GM12865 (cell line): ENCODE data around the gene SNX9.

Source experiments
- DNase-seq: peaks from one replicate; pipeline ENCODE4 v3.0.0; 2010; ENCODE audit warnings: low read depth
- H3K4me3 ChIP-seq: 2 replicates; pipeline ENCODE4 v1.5.1; 2011; ENCODE audit warnings: mild to moderate bottlenecking, low read depth, low read length, control low read depth
- TF ChIP-seq, protein P1 (sequence below): IDR thresholded peaks from 2 replicates; pipeline ENCODE4 v1.5.1; 2011; ENCODE audit warnings: low read length, control low read depth, low read depth, inconsistent platforms; ENCODE audit not compliant: insufficient read depth; ENCODE audit errors: missing control alignments

The SNX9 gene

DNA sequence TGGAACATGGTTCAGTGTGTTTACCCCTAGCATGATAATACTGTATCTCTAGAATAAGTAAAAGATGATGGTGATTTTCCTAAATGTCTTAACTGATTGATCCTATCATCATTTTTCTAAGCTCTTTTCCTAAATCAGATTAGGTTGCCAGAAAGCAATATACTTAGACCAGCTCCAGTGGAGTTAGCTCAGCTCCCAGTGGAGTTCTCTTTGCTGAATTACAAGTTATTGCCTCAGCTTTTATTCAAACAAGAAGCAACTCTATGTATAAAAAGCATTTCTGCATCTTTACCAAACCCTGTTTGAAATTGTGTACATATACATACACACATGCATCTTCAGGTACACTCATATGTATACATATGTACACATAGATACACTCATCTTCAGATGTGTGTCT lies 44.9 kb downstream of the SNX9 start:
- DNase-seq = no peak
- no peak overlapping the region for H3K4me3 ChIP-seq
- TF ChIP-seq, protein P1, sequence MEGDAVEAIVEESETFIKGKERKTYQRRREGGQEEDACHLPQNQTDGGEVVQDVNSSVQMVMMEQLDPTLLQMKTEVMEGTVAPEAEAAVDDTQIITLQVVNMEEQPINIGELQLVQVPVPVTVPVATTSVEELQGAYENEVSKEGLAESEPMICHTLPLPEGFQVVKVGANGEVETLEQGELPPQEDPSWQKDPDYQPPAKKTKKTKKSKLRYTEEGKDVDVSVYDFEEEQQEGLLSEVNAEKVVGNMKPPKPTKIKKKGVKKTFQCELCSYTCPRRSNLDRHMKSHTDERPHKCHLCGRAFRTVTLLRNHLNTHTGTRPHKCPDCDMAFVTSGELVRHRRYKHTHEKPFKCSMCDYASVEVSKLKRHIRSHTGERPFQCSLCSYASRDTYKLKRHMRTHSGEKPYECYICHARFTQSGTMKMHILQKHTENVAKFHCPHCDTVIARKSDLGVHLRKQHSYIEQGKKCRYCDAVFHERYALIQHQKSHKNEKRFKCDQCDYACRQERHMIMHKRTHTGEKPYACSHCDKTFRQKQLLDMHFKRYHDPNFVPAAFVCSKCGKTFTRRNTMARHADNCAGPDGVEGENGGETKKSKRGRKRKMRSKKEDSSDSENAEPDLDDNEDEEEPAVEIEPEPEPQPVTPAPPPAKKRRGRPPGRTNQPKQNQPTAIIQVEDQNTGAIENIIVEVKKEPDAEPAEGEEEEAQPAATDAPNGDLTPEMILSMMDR = no peak

GRCh38 chr6:157868835-157869234 lies 45.8 kb downstream of the SNX9 start:
- TF ChIP-seq, protein P1 = no peak
- H3K4me3 ChIP-seq = no peak overlapping the region
- DNase-seq = no peak

DNA sequence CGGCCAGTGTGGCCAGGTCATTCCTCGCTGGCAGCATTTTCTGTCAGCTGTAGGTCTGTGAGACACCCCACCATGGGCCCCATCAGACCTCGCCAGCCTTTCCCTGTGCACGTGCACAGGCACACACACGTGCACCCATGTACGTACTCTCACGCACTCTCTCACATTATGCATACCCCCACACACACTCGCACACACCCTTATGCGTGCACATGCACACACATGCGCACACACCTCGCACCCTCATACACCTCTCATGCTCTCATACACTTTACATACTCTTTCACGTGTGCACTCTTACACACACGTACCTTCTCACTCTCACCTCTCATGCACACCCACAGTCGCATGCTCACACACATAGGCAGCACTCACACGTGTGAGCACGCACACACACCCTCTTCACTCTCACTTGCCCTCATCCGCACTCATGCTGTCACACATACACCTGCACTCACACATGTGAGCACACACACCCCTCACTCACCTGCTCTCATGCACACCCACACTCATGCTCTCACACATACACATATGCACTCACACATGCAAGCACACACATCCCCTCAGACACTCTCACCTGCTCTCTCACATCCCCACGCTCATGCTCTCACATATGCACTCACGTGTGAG lies 46.7 kb downstream of the SNX9 start:
- no peak overlapping the region for H3K4me3 ChIP-seq
- no peak for DNase-seq
- TF ChIP-seq, protein P1 = no peak

DNA sequence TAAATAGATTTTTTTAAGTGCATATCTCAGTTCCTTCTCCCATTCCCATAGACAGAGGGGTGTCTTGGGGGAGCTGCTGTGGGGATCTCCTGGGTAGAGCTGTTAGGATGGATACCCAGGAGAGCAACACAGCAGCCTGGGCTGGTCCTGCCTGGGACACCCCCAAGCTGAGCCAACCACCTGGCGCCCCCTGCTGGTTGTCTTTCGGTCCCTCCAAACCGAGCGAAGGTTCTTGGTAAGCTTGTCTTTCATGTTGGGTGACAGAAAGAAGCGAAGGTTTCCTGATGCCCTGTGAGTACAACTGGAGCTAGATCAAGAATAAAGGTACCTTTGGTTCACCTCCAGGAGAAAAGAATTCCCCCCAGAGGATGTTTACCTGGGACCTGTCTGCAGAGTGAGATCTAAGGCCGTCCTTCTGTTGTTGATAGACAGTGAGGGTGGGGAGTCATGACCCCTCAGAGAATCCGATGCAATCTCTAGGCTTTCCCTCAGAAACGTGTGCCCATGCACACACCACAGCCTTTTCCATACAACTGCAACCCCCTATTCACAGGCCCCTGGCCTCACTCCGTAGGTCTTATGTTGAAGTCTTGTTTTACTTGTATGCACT lies 50.8 kb downstream of the SNX9 start:
- peak; percentile 85 for DNase-seq
- H3K4me3 ChIP-seq = no peak overlapping the region
- TF ChIP-seq, protein P1 = peak; percentile 85

- TF ChIP-seq, protein P1 = no peak
- DNase-seq = no peak
- H3K4me3 ChIP-seq = no peak overlapping the region
Measured at GRCh38 chr6:157877149-157877548, 54.1 kb downstream of the SNX9 start.

GRCh38 chr6:157877573-157878438 lies 54.8 kb downstream of the SNX9 start:
- TF ChIP-seq, protein P1 = no peak
- H3K4me3 ChIP-seq = no peak overlapping the region
- DNase-seq = no peak
